GM12878 (cell line): ENCODE results near the gene MRPL28. TPM values are rescaled to one million over a fixed set of nuclear protein-coding genes. Genes with fewer than 3 reads are reported as not detected.

ENCODE experiments used
- ATAC-seq: fragments of 200-7000 bp; cut with Tn5 transposase; 3 replicates; pipeline ENCODE4 v1.9.1; 2020; ENCODE audit warnings: mild to moderate bottlenecking, moderate library complexity
- BruUV-seq: library from RNA; stranded (reverse); fragments of 400-500 nt; replicated peaks from 2 replicates; lab custom pipeline; 2021; lab: Mats Ljungman, UMichigan
- CTCF ChIA-PET: fragments of 300-600 bp; sonication (Branson Sonifier 250); formaldehyde crosslinking; extraction: SDS; loops from one replicate; lab custom pipeline; 2021; ENCODE audit warnings: inconsistent platforms; lab: Yijun Ruan, JAX
- POLR2A ChIA-PET: fragments of 350-600 bp; formaldehyde crosslinking; extraction: SDS; loops from one replicate; lab custom pipeline; 2021; ENCODE audit warnings: inconsistent platforms; lab: Charles Lee
- RAD21 ChIA-PET: fragments of 300-600 bp; sonication (Branson Sonifier 250); formaldehyde crosslinking; loops from one replicate; lab custom pipeline; 2023; ENCODE audit warnings: antibody characterized with exemption; ENCODE audit not compliant: unreplicated experiment; lab: Charles Lee
- SMC1A ChIA-PET: fragments of 300-600 bp; sonication (Branson Sonifier 250); formaldehyde crosslinking; loops from one replicate; lab custom pipeline; 2023; ENCODE audit not compliant: unreplicated experiment, uncharacterized antibody; lab: Charles Lee
- DNase-seq: peaks from one replicate; pipeline ENCODE4 v3.0.0-alpha.2; 2011; ENCODE audit warnings: low read depth, low spot score
- FAIRE-seq: peaks from 3 replicates; lab custom pipeline; 2011; peaks lifted over from hg19 to GRCh38; lab: Jason Lieb, UNC
- H2AFZ ChIP-seq: 2 replicates; pipeline ENCODE4 v1.6.0; 2011; ENCODE audit warnings: low read depth, low read length, control low read depth; ENCODE audit not compliant: control insufficient read depth
- H3K27ac ChIP-seq: 2 replicates; pipeline ENCODE4 v1.5.1; 2011; ENCODE audit warnings: control low read depth; ENCODE audit not compliant: control insufficient read depth, insufficient read depth
- H3K27me3 ChIP-seq, 2 experiments: replicated peaks in 1 of 2; 2 replicates each; pipeline versions ENCODE4 v1.6.0 to v1.6.1; 2011; ENCODE audit warnings: low read length in 1 of 2; ENCODE audit not compliant: control insufficient read depth in 2 of 2, insufficient read depth in 2 of 2
- H3K36me3 ChIP-seq, 2 experiments: 2 replicates each; pipeline ENCODE4 v1.5.1; 2011; ENCODE audit warnings: low read length in 1 of 2; ENCODE audit not compliant: control insufficient read depth in 2 of 2, insufficient read depth in 2 of 2
- H3K4me1 ChIP-seq: 2 replicates; pipeline ENCODE4 v1.6.1; 2011; ENCODE audit warnings: mild to moderate bottlenecking, low read length, moderate library complexity, mixed read lengths; ENCODE audit not compliant: control insufficient read depth, insufficient read depth
- H3K4me2 ChIP-seq: 2 replicates; pipeline ENCODE4 v1.6.0; 2011; ENCODE audit warnings: control low read depth; ENCODE audit not compliant: control insufficient read depth, insufficient read depth
- H3K4me3 ChIP-seq: fragments of 200-600 bp; sonication (generic); 2 replicates; pipeline ENCODE4 v1.5.1; 2016
- H3K79me2 ChIP-seq: 2 replicates; pipeline ENCODE4 v1.6.0; 2011; ENCODE audit warnings: low read length; ENCODE audit not compliant: control insufficient read depth, insufficient read depth
- H3K9ac ChIP-seq: 2 replicates; pipeline ENCODE4 v1.8.0; 2011; ENCODE audit warnings: low read length, control low read depth, mixed read lengths; ENCODE audit not compliant: control insufficient read depth, insufficient read depth
- H3K9me3 ChIP-seq: replicated peaks from 3 replicates; pipeline ENCODE4 v1.5.1; 2011; ENCODE audit warnings: mild to moderate bottlenecking, low read length; ENCODE audit not compliant: control insufficient read depth, insufficient read depth
- H4K20me1 ChIP-seq: 2 replicates; pipeline ENCODE4 v1.6.0; 2011; ENCODE audit not compliant: control insufficient read depth, insufficient read depth
- BHLHE40 ChIP-seq, 2 experiments: fragments of 450-650 bp in 1 of 2; IDR thresholded peaks; 2 replicates each; pipeline ENCODE4 v1.6.1; 2011 to 2017; ENCODE audit warnings: low read depth in 2 of 2, borderline replicate concordance in 1 of 2, improper control_type of control experiment in 1 of 2, low read length in 1 of 2, mild to moderate bottlenecking in 1 of 2
- CBX3 ChIP-seq: fragments of 200-600 bp; sonication (generic); IDR thresholded peaks from 2 replicates; pipeline ENCODE4 v1.6.1; 2016; ENCODE audit warnings: low read depth, borderline replicate concordance
- CEBPB ChIP-seq, 2 experiments: fragments of 150-350 bp in 1 of 2; IDR thresholded peaks; 2 replicates each; pipeline ENCODE4 v1.6.1; 2012 to 2014; ENCODE audit warnings: low read depth in 2 of 2, low read length in 2 of 2, borderline replicate concordance in 1 of 2, inconsistent platforms in 1 of 2
- E2F4 ChIP-seq: IDR thresholded peaks from 2 replicates; pipeline ENCODE4 v1.6.1; 2012; ENCODE audit warnings: low read depth, low read length, improper control_type of control experiment
- ETV6 ChIP-seq, 2 experiments: fragments of 450-650 bp in 1 of 2; IDR thresholded peaks in 1 of 2; conservative IDR thresholded peaks in 1 of 2; 2 replicates each; pipeline ENCODE4 v1.6.1; 2014; ENCODE audit warnings: antibody characterized with exemption in 1 of 2, borderline replicate concordance in 1 of 2, low read depth in 1 of 2, mild to moderate bottlenecking in 1 of 2, moderate library complexity in 1 of 2
- HSF1 ChIP-seq: fragments of 150-350 bp; IDR thresholded peaks from 2 replicates; pipeline ENCODE4 v1.6.1; 2014; ENCODE audit warnings: mild to moderate bottlenecking, low read depth, low read length
- NFYB ChIP-seq: IDR thresholded peaks from 2 replicates; pipeline ENCODE4 v1.6.1; 2011; ENCODE audit warnings: low read depth, mild to moderate bottlenecking, low read length, improper control_type of control experiment, moderate library complexity; ENCODE audit not compliant: insufficient read depth
- NRF1 ChIP-seq: conservative IDR thresholded peaks from 2 replicates; pipeline ENCODE4 v1.6.1; 2011; ENCODE audit warnings: mild to moderate bottlenecking, low read depth, low read length, improper control_type of control experiment
- RBBP5 ChIP-seq: fragments of 200-600 bp; sonication (generic); conservative IDR thresholded peaks from 2 replicates; pipeline ENCODE4 v1.6.1; 2016
- RUNX3 ChIP-seq: IDR thresholded peaks from 2 replicates; pipeline ENCODE4 v1.6.1; 2012; ENCODE audit warnings: low read length, inconsistent platforms
- SP1 ChIP-seq: IDR thresholded peaks from one replicate; pipeline ENCODE4 v1.6.1; 2011; ENCODE audit warnings: low read depth, low read length
- STAT3 ChIP-seq: IDR thresholded peaks from 2 replicates; pipeline ENCODE4 v1.6.1; 2011; ENCODE audit warnings: low read depth, low read length, improper control_type of control experiment
- TBL1XR1 ChIP-seq: IDR thresholded peaks from 2 replicates; pipeline ENCODE4 v1.6.1; 2012; ENCODE audit warnings: low read depth, low read length, improper control_type of control experiment
- TCF12 ChIP-seq: IDR thresholded peaks from 2 replicates; pipeline ENCODE4 v1.6.1; 2011; ENCODE audit warnings: low read depth, mild to moderate bottlenecking, low read length
- ZBTB40 ChIP-seq: fragments of 450-650 bp; IDR thresholded peaks from 2 replicates; pipeline ENCODE4 v1.6.1; 2016; ENCODE audit warnings: mild to moderate bottlenecking, moderate library complexity, borderline replicate concordance
- WGBS: methylation state at CpG from one replicate; pipeline ENCODE4 v1.1.6; 2016; ENCODE audit warnings: low lambda C conversion rate; ENCODE audit not compliant: insufficient replicate concordance, insufficient coverage; ENCODE audit errors: missing lambda C conversion rate; 5-methylcytosine and 5-hydroxymethylcytosine counted together
- in situ Hi-C: fragments of 300-500 bp; cut with MboI; formaldehyde crosslinking; loops from 9 replicates; pipeline ENCODE4 v1.14.3; 2018; ENCODE audit warnings: mixed read lengths
- intact Hi-C: fragments of 100-400 bp; cut with micrococcal nuclease; formaldehyde crosslinking; loops from one replicate; pipeline ENCODE4 v1.14.2; 2022; ENCODE audit not compliant: unreplicated experiment
- polyA plus RNA-seq, 11 experiments: library from polyadenylated mRNA; depleted of rRNA in 4 of 11; unstranded in 6 of 11; stranded (reverse) in 5 of 11; fragments of >200 nt; fragmentation: Nextera tagmentation in 4 of 11; fragmentation: Illumina TruSeq in 1 of 11; extraction: Ambion mirVana in 4 of 11; extraction: Trizol in 1 of 11; gene quantifications; 1 replicate in 1 of 11; 2 replicates in 10 of 11; pipeline versions ENCODE4 v1.2.1 to v1.2.3, GENCODE V29; 2011 to 2016; ENCODE audit warnings: inconsistent platforms in 2 of 11, missing spikeins in 2 of 11, low read depth in 1 of 11
- total RNA-seq, 4 experiments: library from RNA; depleted of rRNA in 3 of 4; stranded (reverse); fragments of >200 nt in 3 of 4; fragmentation: Illumina TruSeq in 1 of 4; extraction: Trizol in 1 of 4; gene quantifications; 2 replicates each; pipeline versions ENCODE4 v1.2.1 to v1.2.3, GENCODE V29; 2013 to 2021

The MRPL28 gene
- total and polyA plus RNA-seq, 10 of the 15 experiments (the other 5 are each of a cell fraction or from before 2014, with no cell fraction given), result 1.6 to 185 (median 110) TPM

GRCh38 chr16:324451-325334 lies 45.6 kb downstream of the MRPL28 start:
- Histone ChIP-seq H3K9me3 (no peaks in the 10 kb centered on the region), H2AFZ (peak overlapping the region; percentile 81), H3K9ac (peak overlapping the region; percentile 51), H3K4me2 (peak overlapping the region; percentile 97), H3K27me3 (no peaks in the 10 kb centered on the region), H3K4me1 (peaks cover 27% of the 10 kb centered on the region), H4K20me1 (no peaks in the 10 kb centered on the region), H3K36me3 (peaks cover 0 to 1% of the 10 kb centered on the region in 2 experiments; a peak in 2 of 4 replicates), H3K79me2 (peaks cover 19% of the 10 kb centered on the region), H3K4me3 (peak overlapping the region; percentile 68), H3K27ac (peak overlapping the region; percentile 69)
- FAIRE-seq (peak; percentile 61), ATAC-seq (peak; percentile 87), DNase-seq (no peak)
- BruUV-seq, result no TSS peak
- ChIA-PET RAD21 (interaction anchor here (1.1 kb wide), 1 partner anchor 24 kb away, joined by 4 read pairs; no protein-coding TSS in a partner anchor), CTCF (interaction anchor here (0.8 kb wide), 1 partner anchor 24 kb away, joined by 3 read pairs; no protein-coding TSS in a partner anchor), POLR2A (no interaction called here), SMC1A (interaction anchor here (1.2 to 2.5 kb wide), 2 partner anchors 25 to 97 kb away, joined by 3 to 9 read pairs; no protein-coding TSS in a partner anchor)
- in situ Hi-C loops (no loop called here), intact Hi-C loops (no loop called here)
- 24% methylated on average over 55 of the region's 55 CpGs for WGBS
- TF ChIP-seq NFYB, result no peak
- peak; percentile 55; the same call in 1 of the 2 replicates for TF ChIP-seq TCF12
- no peak for TF ChIP-seq ETV6 (conservative IDR thresholded peaks at IDR 0.05 in 1 of 2, IDR thresholded peaks at IDR 0.05 in 1 of 2; ENCODE audit: borderline replicate concordance in 1 of 2, low read depth in 1 of 2)
- no peak for TF ChIP-seq CEBPB (IDR thresholded peaks at IDR 0.05; ENCODE audit: borderline replicate concordance in 1 of 2, low read depth in 2 of 2, low read length in 2 of 2)
- TF ChIP-seq STAT3, result no peak
- 0 out of 2 replicates have a peak, but pooled peaks have one; percentile 67 for TF ChIP-seq TBL1XR1
- no peak for TF ChIP-seq HSF1
- TF ChIP-seq NRF1, result no peak
- TF ChIP-seq CBX3, result no peak
- TF ChIP-seq RUNX3, result peak; percentile 82
- TF ChIP-seq BHLHE40 (IDR thresholded peaks at IDR 0.05; ENCODE audit: borderline replicate concordance in 1 of 2, low read depth in 2 of 2, low read length in 1 of 2), result peak; percentile 49 to 82; a peak in 3 of 4 replicates
- TF ChIP-seq SP1, result peak; percentile 31
- no peak for TF ChIP-seq E2F4
- TF ChIP-seq RBBP5, result no peak
- no peak for TF ChIP-seq ZBTB40
